GM21717 (cell line): Measurements from ENCODE around the gene URAD.
A peak's percentile ranks its signal among the peaks of the same experiment; 100 is the strongest.
"Not testable (repeated sequence)": the region's sequence is repeated elsewhere in the genome, so short reads cannot be mapped to it uniquely, and the experiment has no call there.

Source experiments
- ATAC-seq: cut with Tn5 transposase; IDR thresholded peaks from one replicate; pipeline ENCODE4 v1.9.1; 2021; ENCODE audit warnings: mild to moderate bottlenecking, moderate library complexity; ENCODE audit not compliant: unreplicated experiment

URAD gene

GRCh38 chr13:27988520-27988919 lies at the start of gene URAD:
TSS of gene URAD (minus strand) at chr13:27988693. CDS start at chr13:27988637, 56 bp downstream.
- no peak for ATAC-seq

- no peak for ATAC-seq
These were observed 48.9 kb upstream of the URAD start for GRCh38 chr13:28037399-28037798.

- no peak for ATAC-seq
These were observed 46.8 kb upstream of the URAD start for GRCh38 chr13:28035146-28035782.

- ATAC-seq: no peak
These were observed 45.6 kb upstream of the URAD start for GRCh38 chr13:28033894-28034655.

DNA sequence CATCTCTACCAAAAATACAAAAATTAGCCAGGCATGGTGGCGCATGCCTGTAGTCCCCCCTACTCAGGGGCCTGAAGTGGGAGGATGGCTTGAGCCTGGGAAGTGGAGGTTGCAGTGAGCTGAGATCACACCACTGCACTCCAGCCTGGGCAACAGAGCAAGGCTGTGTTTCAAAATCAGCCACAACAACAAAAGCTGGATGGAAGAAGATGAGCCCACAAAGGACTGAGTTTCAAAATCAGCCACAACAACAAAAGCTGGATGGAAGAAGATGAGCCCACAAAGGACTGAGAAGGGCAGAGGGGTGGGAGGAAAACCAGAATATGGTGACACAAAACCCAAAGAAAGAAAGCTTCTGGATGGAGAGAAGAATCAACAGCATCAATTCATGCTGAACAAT lies 43.9 kb upstream of the URAD start:
- ATAC-seq: not testable (repeated sequence)

- ATAC-seq: no peak
These were observed 43.4 kb upstream of the URAD start for GRCh38 chr13:28031896-28032288.

GRCh38 chr13:28031220-28031895 lies 42.9 kb upstream of the URAD start:
- no peak for ATAC-seq

GRCh38 chr13:28027607-28028364 lies 39.3 kb upstream of the URAD start:
- no peak for ATAC-seq

GRCh38 chr13:28027071-28027470 lies 38.6 kb upstream of the URAD start:
- ATAC-seq: peak; percentile 49

DNA sequence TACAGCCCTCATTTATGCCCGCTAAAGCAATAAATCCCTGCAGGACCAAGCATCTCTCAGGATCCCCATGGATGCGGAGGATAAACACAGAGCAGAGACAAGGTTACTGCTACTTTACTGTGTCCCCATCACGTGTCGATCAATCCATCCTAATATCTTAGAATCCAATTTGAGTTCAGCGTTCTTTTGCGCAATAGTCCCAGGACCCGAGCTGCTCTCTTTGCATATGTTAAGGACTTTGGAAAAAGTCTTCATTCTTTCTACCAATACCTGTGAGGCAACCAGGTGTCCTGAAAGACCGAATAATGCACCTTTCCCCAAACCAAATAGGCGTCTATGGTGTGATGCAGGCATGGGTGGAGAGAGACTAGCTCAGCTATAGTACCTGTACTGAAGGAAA lies 38.0 kb upstream of the URAD start:
- ATAC-seq: no peak

DNA sequence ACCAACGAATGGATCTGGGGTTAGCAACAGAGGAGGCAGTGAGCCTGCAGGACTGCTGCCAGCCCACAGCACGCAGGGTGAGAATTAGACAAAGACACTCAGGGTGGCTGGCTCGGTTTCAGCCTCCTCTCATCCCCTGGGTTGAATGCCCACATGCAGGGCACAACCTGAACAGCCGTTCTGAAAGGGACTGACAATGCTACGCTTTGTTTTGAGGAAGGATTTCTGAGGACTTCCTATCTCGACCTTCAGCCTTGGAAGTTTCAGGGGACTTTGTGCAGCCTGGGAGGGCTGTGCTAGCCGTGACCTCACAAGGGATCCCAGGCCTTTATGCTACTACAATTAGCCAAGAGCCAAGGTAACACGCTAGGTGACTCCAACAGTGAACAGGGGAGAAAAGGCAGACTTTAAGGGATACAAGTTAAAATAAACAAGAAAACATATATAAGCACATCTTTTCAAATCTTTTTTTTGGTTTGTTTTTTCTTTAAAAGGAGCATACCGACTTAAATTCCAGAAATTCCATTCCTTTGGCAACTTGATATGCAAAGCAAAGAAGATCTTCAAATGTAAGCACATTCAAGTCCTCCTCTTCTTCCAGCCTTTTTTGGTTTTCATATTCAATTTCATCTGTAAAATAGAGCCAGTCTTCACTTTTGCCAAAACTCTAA lies 34.5 kb upstream of the URAD start:
- no peak for ATAC-seq

- no peak for ATAC-seq
These were observed 25.8 kb upstream of the URAD start for GRCh38 chr13:28014301-28014700.

- no peak for ATAC-seq
These were observed 25.0 kb upstream of the URAD start for GRCh38 chr13:28013482-28013881.

DNA sequence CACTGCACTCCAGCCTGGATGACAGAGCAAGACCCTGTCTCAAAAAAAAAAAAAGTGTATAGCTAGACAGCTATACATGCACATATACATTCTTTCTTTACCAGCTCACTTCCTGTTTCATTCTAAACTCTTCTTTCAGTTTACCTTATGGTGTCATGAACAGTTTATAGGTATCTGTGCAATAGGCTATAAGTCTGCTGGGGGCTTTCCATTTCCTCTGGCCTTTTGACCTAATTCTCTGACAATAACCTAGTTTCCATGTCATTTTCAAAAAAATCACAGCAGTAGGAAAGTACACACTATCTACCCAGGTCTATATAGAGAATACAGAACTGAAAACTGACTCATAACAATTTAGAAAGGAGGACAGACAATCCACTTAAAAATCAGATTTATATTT lies 24.4 kb upstream of the URAD start:
- peak; percentile 80 for ATAC-seq

- no peak for ATAC-seq
These were observed 23.9 kb upstream of the URAD start for GRCh38 chr13:28012383-28012782.

- no peak for ATAC-seq
These were observed 21.6 kb upstream of the URAD start for GRCh38 chr13:28010046-28010445.

- not testable (repeated sequence) for ATAC-seq
These were observed 16.5 kb upstream of the URAD start for GRCh38 chr13:28005016-28005415.

- no peak for ATAC-seq
These were observed 14.6 kb upstream of the URAD start for GRCh38 chr13:28002886-28003698.

DNA sequence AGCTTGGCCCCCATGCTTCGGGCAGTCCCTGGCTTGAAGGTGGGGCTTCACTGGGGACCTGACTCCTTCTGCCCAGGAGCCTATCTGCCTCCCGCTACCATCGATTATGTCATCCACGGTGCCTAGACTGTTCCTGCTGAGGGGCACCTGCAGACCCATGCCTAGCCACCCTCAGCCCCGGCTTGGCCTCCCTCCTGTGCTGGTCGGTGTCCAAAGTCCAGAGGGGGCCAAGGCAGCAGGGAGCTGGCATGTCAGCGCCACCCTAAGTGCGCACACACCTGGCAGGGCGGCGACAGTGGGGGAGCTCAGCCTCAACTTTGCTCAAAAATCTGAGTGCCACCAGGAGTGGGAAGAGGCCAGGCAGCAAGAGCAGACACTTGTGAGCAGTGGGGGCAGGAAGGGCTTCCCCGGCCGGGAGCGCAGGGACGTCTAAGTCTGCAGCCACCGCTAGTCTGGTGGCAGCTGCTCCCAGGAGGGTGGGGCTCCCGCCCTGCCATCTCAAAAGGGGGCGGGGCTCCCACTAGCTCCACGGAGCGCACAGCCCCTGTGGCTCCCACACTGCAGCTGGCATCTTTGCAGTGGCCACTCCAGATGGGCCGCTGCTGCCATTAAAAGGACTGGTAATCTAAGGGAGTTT lies 13.5 kb upstream of the URAD start:
- ATAC-seq: no peak
